ENCODE results near the gene C19orf47.

DNA sequence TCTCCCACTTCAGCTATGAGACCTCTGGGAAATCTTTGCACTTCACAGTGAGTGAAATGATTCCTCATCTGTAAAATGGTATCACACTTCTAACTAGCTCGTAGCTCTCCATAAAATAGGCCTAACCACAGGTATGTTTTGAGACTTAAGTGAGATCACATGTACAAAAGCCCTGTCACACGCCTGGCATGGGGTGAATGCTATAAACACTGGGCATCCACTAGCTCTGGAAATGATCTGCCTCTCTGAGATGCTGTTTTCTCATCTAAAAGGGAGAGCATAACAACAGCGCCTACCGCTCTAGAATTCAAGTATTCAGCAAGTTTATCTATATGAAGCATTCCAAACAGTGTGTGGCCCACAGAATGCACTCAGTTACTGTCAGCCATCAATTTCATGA lies 65.3 kb downstream of the C19orf47 start:
- TF ChIP-seq CTCF (IDR thresholded peaks at IDR 0.05; ENCODE audit: low read length) (no peak), EZH2 (optimal IDR thresholded peaks at IDR 0.05; ENCODE audit: low read depth, low read length) (no peak), EZH2phosphoT487 (IDR thresholded peaks at IDR 0.05; ENCODE audit: low read length) (no peak)
